HepG2 (cell line): ENCODE data around the gene ALDOA. TPM values are rescaled to one million over a fixed set of nuclear protein-coding genes. Genes with fewer than 3 reads are reported as not detected.

ENCODE experiments used
- GLI4 ChIP-seq: sonication (generic); formaldehyde crosslinking; IDR thresholded peaks from 2 replicates; pipeline ENCODE4 v1.5.1; 2020; ENCODE audit warnings: missing genetic modification reagents, mild to moderate bottlenecking, moderate library complexity, borderline replicate concordance
- HMG20A ChIP-seq: IDR thresholded peaks from 2 replicates; pipeline ENCODE4 v1.6.1; 2016; ENCODE audit warnings: borderline replicate concordance
- NBN ChIP-seq: fragments of 450-650 bp; conservative IDR thresholded peaks from 2 replicates; pipeline ENCODE4 v1.6.1; 2017
- NCOA2 ChIP-seq: sonication (generic); formaldehyde crosslinking; IDR thresholded peaks from 2 replicates; pipeline ENCODE4 v1.8.0; 2022; ENCODE audit warnings: inconsistent platforms
- PHF20 ChIP-seq: sonication (generic); formaldehyde crosslinking; IDR thresholded peaks from 2 replicates; pipeline ENCODE4 v1.5.0; 2020; ENCODE audit warnings: mild to moderate bottlenecking, missing genetic modification reagents
- SIX1 ChIP-seq: sonication (generic); formaldehyde crosslinking; IDR thresholded peaks from 2 replicates; pipeline ENCODE4 v1.4.0; 2020; ENCODE audit warnings: missing genetic modification reagents, borderline replicate concordance
- SNRNP70 ChIP-seq: fragments of 200-400 bp; formaldehyde crosslinking; IDR thresholded peaks from 2 replicates; pipeline ENCODE4 v1.6.1; 2017; ENCODE audit warnings: mild to moderate bottlenecking, low read depth, low read length, moderate library complexity
- SRSF1 ChIP-seq: fragments of 200-400 bp; formaldehyde crosslinking; optimal IDR thresholded peaks from 2 replicates; pipeline ENCODE3; 2017; ENCODE audit warnings: mild to moderate bottlenecking, low read depth, low read length, moderate library complexity
- SRSF4 ChIP-seq: fragments of 200-400 bp; formaldehyde crosslinking; IDR thresholded peaks from one replicate; pipeline ENCODE4 v1.6.1; 2018; ENCODE audit warnings: mild to moderate bottlenecking, low read depth, low read length, moderate library complexity; ENCODE audit not compliant: poor library complexity, severe bottlenecking
- THYN1 ChIP-seq: sonication (generic); formaldehyde crosslinking; IDR thresholded peaks from 2 replicates; pipeline ENCODE4 v1.8.1; 2023; ENCODE audit warnings: low read depth, mild to moderate bottlenecking, moderate library complexity, missing genetic modification reagents, borderline replicate concordance
- ZKSCAN1 ChIP-seq: fragments of 150-350 bp; IDR thresholded peaks from 2 replicates; pipeline ENCODE4 v1.6.1; 2014; ENCODE audit warnings: low read length
- ZNF761 ChIP-seq: sonication (generic); formaldehyde crosslinking; conservative IDR thresholded peaks from 2 replicates; pipeline ENCODE4 v1.4.0; 2020; ENCODE audit warnings: mild to moderate bottlenecking, missing genetic modification reagents
- ZNF891 ChIP-seq: sonication (generic); formaldehyde crosslinking; IDR thresholded peaks from 2 replicates; pipeline ENCODE4 v1.5.0; 2020; ENCODE audit warnings: mild to moderate bottlenecking, missing genetic modification reagents
- polyA plus RNA-seq, 8 experiments: library from polyadenylated mRNA; depleted of rRNA in 3 of 8; stranded (reverse) in 7 of 8; unstranded in 1 of 8; fragments of >200 nt; fragmentation: Illumina TruSeq in 4 of 8; extraction: Trizol in 4 of 8; gene quantifications; 2 replicates each; pipeline versions ENCODE4 v1.2.1 to v1.2.3, GENCODE V29; 2011 to 2016; ENCODE audit warnings: low read depth in 4 of 8, missing spikeins in 1 of 8, mixed read lengths in 1 of 8; ENCODE audit not compliant: insufficient read depth in 1 of 8
- total RNA-seq, 5 experiments: library from RNA; depleted of rRNA; stranded (reverse); fragments of >200 nt; fragmentation: Illumina TruSeq; extraction: Trizol; gene quantifications; 2 replicates each; pipeline ENCODE4 v1.2.3, GENCODE V29; 2016; ENCODE audit warnings: low read depth in 1 of 5
- TF ChIP-seq, protein P1 (sequence below): sonication (generic); formaldehyde crosslinking; conservative IDR thresholded peaks from 2 replicates; pipeline ENCODE4 v1.5.0; 2020; ENCODE audit warnings: missing genetic modification reagents
- TF ChIP-seq, protein P2 (sequence below): sonication (generic); formaldehyde crosslinking; IDR thresholded peaks from 2 replicates; pipeline ENCODE4 v1.4.0; 2020; ENCODE audit warnings: mild to moderate bottlenecking, missing genetic modification reagents
- TF ChIP-seq, protein P3 (sequence below): sonication (generic); formaldehyde crosslinking; IDR thresholded peaks from 2 replicates; pipeline ENCODE4 v1.4.0; 2020; ENCODE audit warnings: missing genetic modification reagents
- TF ChIP-seq, protein P4 (sequence below), 2 experiments: IDR thresholded peaks; 2 replicates each; pipeline ENCODE4 v1.6.1; 2011 to 2012; ENCODE audit warnings: low read length in 2 of 2, borderline replicate concordance in 1 of 2, low read depth in 1 of 2, mild to moderate bottlenecking in 1 of 2, moderate library complexity in 1 of 2

ALDOA gene
- total and polyA plus RNA-seq, 2 of the 13 experiments (the other 11 are each of a cell fraction or from before 2014, with no cell fraction given), result 925 to 1,884 TPM

DNA sequence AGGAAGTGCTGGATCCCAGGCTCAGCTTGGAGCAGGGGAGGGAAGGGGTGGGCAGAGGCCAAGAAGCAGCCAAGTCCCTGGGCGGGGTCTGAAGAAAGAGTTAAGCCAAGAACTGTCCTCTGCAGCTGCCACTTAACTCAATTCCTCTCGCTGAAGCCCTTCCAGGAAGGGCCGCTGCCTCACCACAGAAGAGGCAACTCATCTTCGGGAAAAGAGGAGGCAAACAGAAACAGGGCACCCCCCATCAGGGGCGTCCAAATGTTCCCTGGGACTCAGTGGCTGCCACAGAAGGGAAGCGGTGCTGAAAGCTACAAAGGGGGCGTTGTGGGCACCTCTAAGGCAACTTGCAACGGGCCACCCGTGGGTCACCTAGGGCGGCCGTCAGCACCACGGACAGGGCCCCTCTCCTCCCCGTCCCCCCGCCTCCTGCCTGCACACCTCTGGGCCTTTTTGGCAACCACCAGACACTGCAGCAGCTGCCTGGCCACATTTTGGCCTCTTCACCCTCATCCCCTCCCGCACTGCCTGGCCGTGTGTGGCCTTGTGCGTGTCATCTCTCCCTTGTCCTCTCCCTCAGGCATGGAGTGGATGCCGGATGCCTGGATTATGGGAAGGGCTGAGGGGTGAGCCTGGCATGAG, 37.0 kb upstream of the ALDOA start (continued):
- TF ChIP-seq, protein P1, sequence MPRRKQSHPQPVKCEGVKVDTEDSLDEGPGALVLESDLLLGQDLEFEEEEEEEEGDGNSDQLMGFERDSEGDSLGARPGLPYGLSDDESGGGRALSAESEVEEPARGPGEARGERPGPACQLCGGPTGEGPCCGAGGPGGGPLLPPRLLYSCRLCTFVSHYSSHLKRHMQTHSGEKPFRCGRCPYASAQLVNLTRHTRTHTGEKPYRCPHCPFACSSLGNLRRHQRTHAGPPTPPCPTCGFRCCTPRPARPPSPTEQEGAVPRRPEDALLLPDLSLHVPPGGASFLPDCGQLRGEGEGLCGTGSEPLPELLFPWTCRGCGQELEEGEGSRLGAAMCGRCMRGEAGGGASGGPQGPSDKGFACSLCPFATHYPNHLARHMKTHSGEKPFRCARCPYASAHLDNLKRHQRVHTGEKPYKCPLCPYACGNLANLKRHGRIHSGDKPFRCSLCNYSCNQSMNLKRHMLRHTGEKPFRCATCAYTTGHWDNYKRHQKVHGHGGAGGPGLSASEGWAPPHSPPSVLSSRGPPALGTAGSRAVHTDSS (CRISPR knock-in tag), result no peak
- TF ChIP-seq HMG20A (CRISPR knock-in tag) (no peak), THYN1 (CRISPR knock-in tag) (no peak), ZKSCAN1 (no peak), NCOA2 (CRISPR knock-in tag) (no peak), SRSF1 (no peak), SNRNP70 (no peak), SRSF4 (no peak), GLI4 (no peak), NBN (no peak), ZNF891 (no peak), ZNF761 (CRISPR knock-in tag) (no peak), SIX1 (CRISPR knock-in tag) (no peak), PHF20 (CRISPR knock-in tag) (no peak)
- TF ChIP-seq, protein P2, sequence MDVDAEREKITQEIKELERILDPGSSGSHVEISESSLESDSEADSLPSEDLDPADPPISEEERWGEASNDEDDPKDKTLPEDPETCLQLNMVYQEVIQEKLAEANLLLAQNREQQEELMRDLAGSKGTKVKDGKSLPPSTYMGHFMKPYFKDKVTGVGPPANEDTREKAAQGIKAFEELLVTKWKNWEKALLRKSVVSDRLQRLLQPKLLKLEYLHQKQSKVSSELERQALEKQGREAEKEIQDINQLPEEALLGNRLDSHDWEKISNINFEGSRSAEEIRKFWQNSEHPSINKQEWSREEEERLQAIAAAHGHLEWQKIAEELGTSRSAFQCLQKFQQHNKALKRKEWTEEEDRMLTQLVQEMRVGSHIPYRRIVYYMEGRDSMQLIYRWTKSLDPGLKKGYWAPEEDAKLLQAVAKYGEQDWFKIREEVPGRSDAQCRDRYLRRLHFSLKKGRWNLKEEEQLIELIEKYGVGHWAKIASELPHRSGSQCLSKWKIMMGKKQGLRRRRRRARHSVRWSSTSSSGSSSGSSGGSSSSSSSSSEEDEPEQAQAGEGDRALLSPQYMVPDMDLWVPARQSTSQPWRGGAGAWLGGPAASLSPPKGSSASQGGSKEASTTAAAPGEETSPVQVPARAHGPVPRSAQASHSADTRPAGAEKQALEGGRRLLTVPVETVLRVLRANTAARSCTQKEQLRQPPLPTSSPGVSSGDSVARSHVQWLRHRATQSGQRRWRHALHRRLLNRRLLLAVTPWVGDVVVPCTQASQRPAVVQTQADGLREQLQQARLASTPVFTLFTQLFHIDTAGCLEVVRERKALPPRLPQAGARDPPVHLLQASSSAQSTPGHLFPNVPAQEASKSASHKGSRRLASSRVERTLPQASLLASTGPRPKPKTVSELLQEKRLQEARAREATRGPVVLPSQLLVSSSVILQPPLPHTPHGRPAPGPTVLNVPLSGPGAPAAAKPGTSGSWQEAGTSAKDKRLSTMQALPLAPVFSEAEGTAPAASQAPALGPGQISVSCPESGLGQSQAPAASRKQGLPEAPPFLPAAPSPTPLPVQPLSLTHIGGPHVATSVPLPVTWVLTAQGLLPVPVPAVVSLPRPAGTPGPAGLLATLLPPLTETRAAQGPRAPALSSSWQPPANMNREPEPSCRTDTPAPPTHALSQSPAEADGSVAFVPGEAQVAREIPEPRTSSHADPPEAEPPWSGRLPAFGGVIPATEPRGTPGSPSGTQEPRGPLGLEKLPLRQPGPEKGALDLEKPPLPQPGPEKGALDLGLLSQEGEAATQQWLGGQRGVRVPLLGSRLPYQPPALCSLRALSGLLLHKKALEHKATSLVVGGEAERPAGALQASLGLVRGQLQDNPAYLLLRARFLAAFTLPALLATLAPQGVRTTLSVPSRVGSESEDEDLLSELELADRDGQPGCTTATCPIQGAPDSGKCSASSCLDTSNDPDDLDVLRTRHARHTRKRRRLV, result no peak
- TF ChIP-seq, protein P3, sequence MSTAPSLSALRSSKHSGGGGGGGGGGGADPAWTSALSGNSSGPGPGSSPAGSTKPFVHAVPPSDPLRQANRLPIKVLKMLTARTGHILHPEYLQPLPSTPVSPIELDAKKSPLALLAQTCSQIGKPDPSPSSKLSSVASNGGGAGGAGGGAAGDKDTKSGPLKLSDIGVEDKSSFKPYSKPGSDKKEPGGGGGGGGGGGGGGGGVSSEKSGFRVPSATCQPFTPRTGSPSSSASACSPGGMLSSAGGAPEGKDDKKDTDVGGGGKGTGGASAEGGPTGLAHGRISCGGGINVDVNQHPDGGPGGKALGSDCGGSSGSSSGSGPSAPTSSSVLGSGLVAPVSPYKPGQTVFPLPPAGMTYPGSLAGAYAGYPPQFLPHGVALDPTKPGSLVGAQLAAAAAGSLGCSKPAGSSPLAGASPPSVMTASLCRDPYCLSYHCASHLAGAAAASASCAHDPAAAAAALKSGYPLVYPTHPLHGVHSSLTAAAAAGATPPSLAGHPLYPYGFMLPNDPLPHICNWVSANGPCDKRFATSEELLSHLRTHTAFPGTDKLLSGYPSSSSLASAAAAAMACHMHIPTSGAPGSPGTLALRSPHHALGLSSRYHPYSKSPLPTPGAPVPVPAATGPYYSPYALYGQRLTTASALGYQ (CRISPR knock-in tag), result no peak
- TF ChIP-seq, protein P4, sequence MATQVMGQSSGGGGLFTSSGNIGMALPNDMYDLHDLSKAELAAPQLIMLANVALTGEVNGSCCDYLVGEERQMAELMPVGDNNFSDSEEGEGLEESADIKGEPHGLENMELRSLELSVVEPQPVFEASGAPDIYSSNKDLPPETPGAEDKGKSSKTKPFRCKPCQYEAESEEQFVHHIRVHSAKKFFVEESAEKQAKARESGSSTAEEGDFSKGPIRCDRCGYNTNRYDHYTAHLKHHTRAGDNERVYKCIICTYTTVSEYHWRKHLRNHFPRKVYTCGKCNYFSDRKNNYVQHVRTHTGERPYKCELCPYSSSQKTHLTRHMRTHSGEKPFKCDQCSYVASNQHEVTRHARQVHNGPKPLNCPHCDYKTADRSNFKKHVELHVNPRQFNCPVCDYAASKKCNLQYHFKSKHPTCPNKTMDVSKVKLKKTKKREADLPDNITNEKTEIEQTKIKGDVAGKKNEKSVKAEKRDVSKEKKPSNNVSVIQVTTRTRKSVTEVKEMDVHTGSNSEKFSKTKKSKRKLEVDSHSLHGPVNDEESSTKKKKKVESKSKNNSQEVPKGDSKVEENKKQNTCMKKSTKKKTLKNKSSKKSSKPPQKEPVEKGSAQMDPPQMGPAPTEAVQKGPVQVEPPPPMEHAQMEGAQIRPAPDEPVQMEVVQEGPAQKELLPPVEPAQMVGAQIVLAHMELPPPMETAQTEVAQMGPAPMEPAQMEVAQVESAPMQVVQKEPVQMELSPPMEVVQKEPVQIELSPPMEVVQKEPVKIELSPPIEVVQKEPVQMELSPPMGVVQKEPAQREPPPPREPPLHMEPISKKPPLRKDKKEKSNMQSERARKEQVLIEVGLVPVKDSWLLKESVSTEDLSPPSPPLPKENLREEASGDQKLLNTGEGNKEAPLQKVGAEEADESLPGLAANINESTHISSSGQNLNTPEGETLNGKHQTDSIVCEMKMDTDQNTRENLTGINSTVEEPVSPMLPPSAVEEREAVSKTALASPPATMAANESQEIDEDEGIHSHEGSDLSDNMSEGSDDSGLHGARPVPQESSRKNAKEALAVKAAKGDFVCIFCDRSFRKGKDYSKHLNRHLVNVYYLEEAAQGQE (IDR thresholded peaks at IDR 0.05; ENCODE audit: borderline replicate concordance in 1 of 2, low read depth in 1 of 2, low read length in 2 of 2), result peak; percentile 92 to 97
